IPS-11a (cell line): ENCODE measurements around the gene EGR2.
"Not testable (repeated sequence)": the region's sequence is repeated elsewhere in the genome, so short reads cannot be mapped to it uniquely, and the experiment has no call there.

Experiments used
- H3K4me3 ChIP-seq: one replicate; pipeline ENCODE4 v1.5.1; 2013; ENCODE audit warnings: low read depth, low read length, control low read depth

The EGR2 gene

GRCh38 chr10:62795762-62796161, 20.4 kb downstream of the EGR2 start:
- no peak overlapping the region for H3K4me3 ChIP-seq

GRCh38 chr10:62795100-62795499, 21.1 kb downstream of the EGR2 start:
- no peak overlapping the region for H3K4me3 ChIP-seq

GRCh38 chr10:62794306-62794705, 21.9 kb downstream of the EGR2 start:
- no peak overlapping the region for H3K4me3 ChIP-seq

GRCh38 chr10:62792261-62792660, 23.9 kb downstream of the EGR2 start:
- H3K4me3 ChIP-seq: no peak overlapping the region

GRCh38 chr10:62790571-62790970, 25.6 kb downstream of the EGR2 start:
- H3K4me3 ChIP-seq: no peak overlapping the region

- no peak overlapping the region for H3K4me3 ChIP-seq
These were observed 26.1 kb downstream of the EGR2 start for GRCh38 chr10:62790019-62790555.

- H3K4me3 ChIP-seq: no peak overlapping the region
These were observed 27.2 kb downstream of the EGR2 start for GRCh38 chr10:62788861-62789467.

- not testable (repeated sequence) for H3K4me3 ChIP-seq
These were observed 27.9 kb downstream of the EGR2 start for GRCh38 chr10:62788285-62788684.

- H3K4me3 ChIP-seq: not testable (repeated sequence)
These were observed 31.6 kb downstream of the EGR2 start for GRCh38 chr10:62784537-62784936.

GRCh38 chr10:62779487-62780248, 36.5 kb downstream of the EGR2 start:
- H3K4me3 ChIP-seq: no peak overlapping the region

GRCh38 chr10:62778125-62778524, 38.0 kb downstream of the EGR2 start:
- H3K4me3 ChIP-seq: no peak overlapping the region

GRCh38 chr10:62772186-62772974, 43.8 kb downstream of the EGR2 start:
- H3K4me3 ChIP-seq: no peak overlapping the region

- no peak overlapping the region for H3K4me3 ChIP-seq
These were observed 46.5 kb downstream of the EGR2 start for GRCh38 chr10:62769574-62770242.

GRCh38 chr10:62766386-62766785, 49.8 kb downstream of the EGR2 start:
- H3K4me3 ChIP-seq: no peak overlapping the region

GRCh38 chr10:62765726-62766125, 50.4 kb downstream of the EGR2 start:
- H3K4me3 ChIP-seq: no peak overlapping the region

- H3K4me3 ChIP-seq: no peak overlapping the region
These were observed 52.2 kb downstream of the EGR2 start for GRCh38 chr10:62764011-62764410.

- no peak overlapping the region for H3K4me3 ChIP-seq
These were observed 53.0 kb downstream of the EGR2 start for GRCh38 chr10:62763155-62763554.
